Skeletal muscle satellite cell (primary cell): ENCODE results near the gene ARL15. TPM values are rescaled to one million over a fixed set of nuclear protein-coding genes. Genes with fewer than 3 reads are reported as not detected.
"Not testable (repeated sequence)": the region's sequence is repeated elsewhere in the genome, so short reads cannot be mapped to it uniquely, and the experiment has no call there.

ENCODE experiments used
- H3K27me3 ChIP-seq: 2 replicates; pipeline ENCODE4 v1.7.0; 2013; ENCODE audit warnings: low read length; ENCODE audit not compliant: control insufficient read depth, insufficient read depth
- H3K36me3 ChIP-seq: 2 replicates; pipeline ENCODE4 v1.7.0; 2013; ENCODE audit warnings: mild to moderate bottlenecking, control low read depth, low read length; ENCODE audit not compliant: insufficient read depth
- H3K4me1 ChIP-seq: 2 replicates; pipeline ENCODE4 v1.7.0; 2013; ENCODE audit warnings: low read length; ENCODE audit not compliant: control insufficient read depth, insufficient read depth
- H3K4me2 ChIP-seq: 2 replicates; pipeline ENCODE4 v1.7.0; 2013; ENCODE audit warnings: mild to moderate bottlenecking, low read length
- H3K4me3 ChIP-seq: 2 replicates; pipeline ENCODE4 v1.7.0; 2013; ENCODE audit warnings: low read length
- H3K9ac ChIP-seq: 2 replicates; pipeline ENCODE4 v1.7.0; 2013; ENCODE audit warnings: mild to moderate bottlenecking, low read depth, low read length, moderate library complexity
- H3K9me3 ChIP-seq: replicated peaks from 2 replicates; pipeline ENCODE4 v1.7.0; 2013; ENCODE audit warnings: mild to moderate bottlenecking, control low read depth, low read length
- small RNA-seq: library from RNA; depleted of rRNA; stranded (forward); fragments of <200 nt; gene quantifications from one replicate; pipeline ENCODE3, GENCODE V24; 2012

Gene ARL15

DNA sequence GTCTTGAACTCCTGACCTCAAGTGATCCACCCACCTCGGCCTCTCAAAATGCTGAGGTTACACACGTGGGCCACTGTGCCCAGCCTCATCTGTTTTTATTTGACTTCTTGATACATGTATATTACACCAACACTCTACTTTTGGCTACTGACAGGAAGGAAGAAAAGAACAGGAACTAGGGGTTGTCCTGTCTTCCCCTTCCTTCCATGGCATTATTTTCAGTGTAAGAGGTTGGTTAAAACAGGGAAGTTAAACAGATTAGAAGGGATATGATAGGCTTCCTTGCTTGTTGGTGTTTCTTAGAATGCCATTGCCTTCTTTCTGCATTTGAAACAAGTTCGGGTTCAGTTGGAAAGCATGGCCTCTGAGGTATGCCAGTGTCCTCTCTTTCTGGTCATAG, 437.1 kb downstream of the ARL15 start:
- H3K4me3 ChIP-seq = no peak overlapping the region
- H3K9ac ChIP-seq = no peak overlapping the region
- H3K36me3 ChIP-seq = no peaks in the 10 kb centered on the region
- H3K9me3 ChIP-seq = no peaks in the 10 kb centered on the region
- H3K4me2 ChIP-seq = no peak overlapping the region
- H3K4me1 ChIP-seq = peaks cover 16% of the 10 kb centered on the region
- no peaks in the 10 kb centered on the region for H3K27me3 ChIP-seq

DNA sequence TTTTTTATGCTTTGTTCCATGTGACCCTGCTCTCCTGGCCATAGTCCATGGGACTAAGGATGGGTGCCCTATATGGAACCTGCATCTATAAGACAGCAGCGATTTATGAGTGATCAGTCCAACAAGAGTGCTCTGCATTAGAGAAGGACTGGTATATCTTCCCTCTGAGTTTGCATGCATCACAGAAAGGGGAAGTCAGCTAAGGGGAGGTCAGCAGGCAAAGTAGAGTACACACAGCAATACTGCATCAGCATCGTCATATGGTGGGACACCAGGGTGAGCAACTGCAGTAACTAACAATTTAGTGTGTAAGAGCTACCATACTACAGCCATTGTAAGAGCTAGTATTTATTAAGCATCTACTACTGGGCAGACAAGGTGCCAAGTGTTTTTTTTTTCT, 438.6 kb downstream of the ARL15 start:
- H3K9ac ChIP-seq = no peak overlapping the region
- no peaks in the 10 kb centered on the region for H3K9me3 ChIP-seq

DNA sequence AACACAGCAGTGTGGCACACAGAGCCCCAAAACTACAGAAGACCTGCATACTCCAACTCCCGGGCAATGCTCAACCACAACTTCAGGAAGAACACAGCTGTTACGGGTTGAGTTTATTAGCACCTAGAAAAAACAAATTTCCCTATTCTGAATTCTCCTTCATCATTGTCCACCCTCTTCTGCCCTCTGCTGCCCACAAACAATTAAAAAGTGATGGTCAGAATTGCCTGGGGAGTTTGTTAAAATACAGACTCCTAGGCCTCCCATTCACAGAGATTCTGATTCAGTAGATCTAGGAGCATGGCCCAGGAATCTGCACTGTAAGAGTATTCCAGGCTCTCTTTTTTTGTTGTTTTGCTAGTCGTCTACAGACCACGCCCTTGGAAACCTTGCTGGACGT, 439.3 kb downstream of the ARL15 start:
- H3K4me1 ChIP-seq = peaks cover 7% of the 10 kb centered on the region
- H3K9ac ChIP-seq = no peak overlapping the region
- H3K4me3 ChIP-seq = no peak overlapping the region
- H3K27me3 ChIP-seq = peaks cover 6% of the 10 kb centered on the region
- H3K4me2 ChIP-seq = no peak overlapping the region
- H3K36me3 ChIP-seq = no peaks in the 10 kb centered on the region
- H3K9me3 ChIP-seq = no peaks in the 10 kb centered on the region

More for the DNA sequence above, 438.6 kb downstream of the ARL15 start:
- no peak overlapping the region for H3K4me3 ChIP-seq
- no peak overlapping the region for H3K4me2 ChIP-seq
- H3K36me3 ChIP-seq = no peaks in the 10 kb centered on the region
- peaks cover 2% of the 10 kb centered on the region for H3K27me3 ChIP-seq
- peaks cover 7% of the 10 kb centered on the region for H3K4me1 ChIP-seq

DNA sequence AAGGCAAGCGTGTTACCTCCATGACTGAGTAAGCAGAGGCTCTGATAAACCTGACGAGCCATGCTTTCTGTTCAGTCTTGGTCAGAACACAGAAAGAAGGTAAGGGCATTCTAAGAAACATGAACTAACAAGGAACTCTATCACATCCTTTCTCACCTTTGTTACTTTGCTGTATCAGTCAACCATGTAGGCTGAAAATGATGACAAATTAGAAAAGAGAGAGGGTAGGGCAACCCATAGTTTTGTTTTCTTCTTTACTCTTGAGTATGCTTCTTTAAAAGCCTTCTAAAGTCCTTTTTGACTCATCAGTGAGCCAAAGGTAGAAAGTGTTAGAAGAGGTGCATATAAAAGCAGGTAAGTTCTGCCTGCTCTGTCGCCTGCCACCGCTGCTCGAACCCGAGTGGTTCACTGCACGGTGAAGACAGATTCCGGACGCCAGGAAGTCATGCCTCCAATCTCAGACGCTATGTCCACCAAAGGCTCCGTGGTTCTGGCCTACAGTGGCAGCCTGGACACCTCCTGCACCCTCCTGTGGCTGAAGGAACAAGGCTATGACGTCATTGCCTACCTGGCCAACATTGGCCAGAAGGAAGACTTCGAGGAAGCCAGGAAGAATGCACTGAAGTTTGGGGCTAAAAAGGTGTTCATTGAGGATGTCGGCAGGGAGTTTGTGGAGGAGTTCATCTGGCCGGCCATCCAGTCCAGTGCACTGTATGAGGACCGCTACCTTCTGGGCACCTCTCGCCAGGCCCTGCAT, 451.5 kb downstream of the ARL15 start:
- Histone ChIP-seq H3K36me3 (no peaks in the 10 kb centered on the region), H3K9ac (no peak overlapping the region), H3K9me3 (no peaks in the 10 kb centered on the region), H3K4me2 (no peak overlapping the region), H3K4me1 (no peaks in the 10 kb centered on the region), H3K4me3 (no peak overlapping the region), H3K27me3 (no peaks in the 10 kb centered on the region)

DNA sequence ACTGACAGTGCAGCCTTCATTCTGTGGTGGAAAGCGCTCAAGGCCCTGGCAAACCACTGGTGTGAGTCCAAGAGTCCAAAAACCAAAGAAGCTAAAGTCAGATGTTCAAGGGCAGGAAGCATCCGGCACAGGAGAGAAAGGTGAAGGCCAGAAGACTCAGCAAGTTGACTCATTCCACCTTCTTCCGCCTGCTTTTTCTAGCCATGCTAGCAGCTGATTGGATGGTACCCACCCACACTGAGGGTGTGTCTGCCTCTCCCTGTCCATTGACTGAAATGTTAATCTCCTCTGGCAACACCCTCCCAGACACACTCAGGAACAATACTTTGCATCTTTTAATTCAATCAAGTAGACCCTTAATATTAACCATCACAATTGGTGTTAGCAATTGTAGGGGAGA, 453.9 kb downstream of the ARL15 start:
- H3K4me1 ChIP-seq = no peaks in the 10 kb centered on the region
- no peaks in the 10 kb centered on the region for H3K36me3 ChIP-seq
- no peak overlapping the region for H3K4me3 ChIP-seq
- H3K9me3 ChIP-seq = no peaks in the 10 kb centered on the region
- H3K27me3 ChIP-seq = no peaks in the 10 kb centered on the region
- no peak overlapping the region for H3K9ac ChIP-seq
- no peak overlapping the region for H3K4me2 ChIP-seq

DNA sequence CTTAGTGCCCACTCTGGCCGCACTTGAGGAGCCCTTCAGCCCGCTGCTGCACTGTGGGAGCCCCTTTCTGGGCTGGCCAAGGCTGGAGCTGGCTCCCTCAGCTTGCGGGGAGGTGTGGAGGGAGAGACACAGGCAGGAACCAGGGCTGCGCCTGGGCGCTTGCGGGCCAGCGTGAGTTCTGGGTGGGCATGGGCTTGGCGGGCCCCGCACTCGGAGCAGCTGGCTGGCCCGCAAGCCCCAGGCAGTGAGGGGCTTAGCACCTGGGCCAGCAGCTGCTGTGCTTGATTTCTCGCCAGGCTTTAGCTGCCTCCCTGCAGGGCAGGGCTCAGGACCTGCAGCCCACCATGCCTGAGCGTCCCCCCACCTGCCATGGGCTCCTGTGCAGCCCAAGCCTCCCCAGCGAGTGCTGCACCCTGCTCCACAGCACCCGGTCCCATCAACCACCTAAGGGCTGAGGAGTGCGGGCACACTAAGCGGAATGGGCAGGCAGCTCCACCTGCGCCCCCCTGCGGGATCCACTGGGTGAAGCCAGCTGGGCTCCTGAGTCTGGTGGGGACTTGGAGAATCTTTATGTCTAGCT, 473.4 kb downstream of the ARL15 start:
- H3K4me1 ChIP-seq, H3K4me2 ChIP-seq, H3K9ac ChIP-seq, H3K27me3 ChIP-seq, H3K36me3 ChIP-seq, H3K4me3 ChIP-seq, H3K9me3 ChIP-seq: not testable (repeated sequence)

DNA sequence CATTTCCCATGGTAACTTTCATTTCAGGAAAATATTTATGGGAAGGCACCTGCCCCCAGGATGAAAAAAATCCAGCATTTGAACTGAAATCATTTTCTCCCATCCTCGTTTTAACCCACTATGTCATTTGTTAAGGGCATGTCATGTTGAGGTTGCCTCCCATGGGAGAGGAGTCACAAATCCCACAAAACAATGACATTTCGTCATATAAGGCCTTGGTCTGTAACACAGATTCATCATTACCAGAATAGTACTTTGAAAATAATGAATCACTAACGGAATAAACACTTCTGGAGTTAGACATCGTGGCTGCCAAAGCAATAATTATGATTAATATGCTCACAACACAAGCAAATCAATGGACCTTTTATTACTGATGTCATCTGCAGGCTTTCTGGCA, 475.9 kb downstream of the ARL15 start:
- Histone ChIP-seq H3K4me2 (no peak overlapping the region), H3K4me1 (no peaks in the 10 kb centered on the region), H3K9me3 (no peaks in the 10 kb centered on the region), H3K27me3 (no peaks in the 10 kb centered on the region), H3K36me3 (no peaks in the 10 kb centered on the region), H3K9ac (no peak overlapping the region), H3K4me3 (no peak overlapping the region)

Small RNA genes within 50 kb of the gene (small RNA-seq; reads per million reads assigned to genes)
- gene AC008873.1 (not detected), gene MIR4459 (not detected), gene MIR581 (not detected), gene RNU6-272P (not detected)
